CD4-positive, alpha-beta T cell treated with Interleukin-10 for 1 hour (primary cell): ENCODE results near the gene IL18R1.

Source experiments
- DNase-seq: peaks from one replicate; pipeline ENCODE4 v3.0.0-alpha.2; 2020

Gene IL18R1

GRCh38 chr2:102392942-102393341, 37.3 kb downstream of the IL18R1 start:
- no peak for DNase-seq

GRCh38 chr2:102396012-102396411, 40.4 kb downstream of the IL18R1 start:
- DNase-seq: no peak

DNA sequence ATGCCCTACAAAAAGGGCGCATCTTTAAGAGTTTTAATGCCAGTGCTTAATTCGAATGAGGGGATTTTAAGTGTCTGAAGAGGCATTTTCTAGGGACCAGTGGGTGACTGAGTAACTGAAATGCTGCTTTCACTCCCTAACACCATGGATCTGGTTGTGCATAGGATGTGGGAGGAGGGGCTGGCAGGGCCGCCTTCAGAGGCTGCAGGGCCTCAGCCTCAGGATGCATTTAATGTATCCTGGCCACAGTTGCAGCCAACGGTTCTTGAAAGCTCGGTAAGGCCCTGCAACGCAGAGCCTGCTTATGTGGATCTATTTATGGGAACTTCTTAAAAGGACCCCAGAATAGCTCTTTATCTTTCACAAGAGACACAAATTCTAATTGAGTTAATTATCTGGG, 41.6 kb downstream of the IL18R1 start:
- DNase-seq: no peak

- DNase-seq: no peak
These were observed 44.0 kb downstream of the IL18R1 start for GRCh38 chr2:102399499-102400141.

- no peak for DNase-seq
These were observed 45.9 kb downstream of the IL18R1 start for GRCh38 chr2:102401456-102401855.

DNA sequence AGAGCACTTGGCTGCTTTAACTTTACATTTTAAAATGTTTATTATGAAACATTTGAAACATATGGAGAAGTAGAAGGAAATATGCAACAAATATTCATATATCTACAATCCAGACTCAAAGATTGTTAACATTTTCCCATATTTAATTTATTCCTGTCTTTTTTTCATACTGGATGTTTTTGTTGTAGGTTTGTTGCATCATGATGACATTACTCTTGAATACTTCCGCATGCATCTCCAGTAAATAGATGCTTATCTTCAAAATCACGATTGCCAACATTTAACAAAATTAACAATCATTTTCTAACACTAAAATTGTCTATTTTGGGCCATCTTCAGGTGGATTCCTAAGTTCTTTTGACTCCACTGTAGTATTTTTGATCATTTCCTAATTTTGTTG, 46.3 kb downstream of the IL18R1 start:
- no peak for DNase-seq

- no peak for DNase-seq
These were observed 55.4 kb downstream of the IL18R1 start for GRCh38 chr2:102410952-102411351.

GRCh38 chr2:102412199-102412598, 56.6 kb downstream of the IL18R1 start:
- no peak for DNase-seq

GRCh38 chr2:102417946-102418345, 62.4 kb downstream of the IL18R1 start:
- DNase-seq: peak; percentile 35

GRCh38 chr2:102418421-102418961, 62.9 kb downstream of the IL18R1 start:
- peak; percentile 61 for DNase-seq

GRCh38 chr2:102420290-102420689, 64.7 kb downstream of the IL18R1 start:
- DNase-seq: no peak

DNA sequence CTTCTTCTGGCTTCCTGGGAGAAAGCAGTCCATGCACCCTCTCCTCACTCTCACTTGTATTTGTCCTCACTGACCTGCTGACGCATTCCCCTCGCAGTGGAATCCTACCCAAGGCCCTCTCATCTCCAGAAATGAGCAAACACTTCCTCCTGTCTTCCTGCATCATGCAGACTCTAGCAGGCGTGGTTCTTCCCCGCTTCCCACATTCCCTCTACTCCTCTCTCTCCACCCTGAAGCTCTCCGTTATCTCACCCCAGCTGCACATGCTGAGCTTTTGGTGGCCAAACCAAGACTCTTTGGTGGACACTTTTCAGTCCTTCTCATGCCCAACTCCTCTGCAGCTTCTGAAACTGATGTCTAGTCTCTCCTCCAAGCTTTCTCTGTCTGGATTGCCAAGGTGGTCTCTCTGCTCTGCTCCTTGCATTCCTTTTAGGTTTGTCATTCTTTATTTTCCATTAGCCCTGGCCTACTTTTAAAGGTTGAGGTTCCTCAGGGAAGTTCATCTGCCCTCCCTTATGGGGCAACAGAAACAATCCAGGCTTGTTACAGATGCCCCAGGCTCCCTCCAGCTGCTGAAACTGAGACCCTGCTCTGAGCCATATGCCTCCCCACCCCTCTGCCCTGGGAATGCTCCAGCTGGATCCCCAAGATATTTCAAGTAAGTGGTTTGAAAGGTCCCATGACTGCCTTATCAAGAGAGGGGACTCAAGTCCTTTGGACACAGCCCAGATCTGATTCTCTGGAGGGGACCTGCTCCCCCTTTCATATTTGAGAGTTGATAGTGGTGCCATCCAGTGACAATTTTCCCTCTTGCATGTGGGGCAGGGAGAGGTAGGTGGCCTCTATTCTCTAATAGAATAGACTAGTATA, 66.5 kb downstream of the IL18R1 start:
- DNase-seq: no peak

- no peak for DNase-seq
These were observed 67.3 kb downstream of the IL18R1 start, which contains the start of gene IL18RAP for GRCh38 chr2:102422910-102423309. TSS of gene IL18RAP (plus strand) at chr2:102423160. CDS start at chr2:102423278, 118 bp downstream.

- DNase-seq: no peak
These were observed 67.8 kb downstream of the IL18R1 start for GRCh38 chr2:102423368-102423767.

DNA sequence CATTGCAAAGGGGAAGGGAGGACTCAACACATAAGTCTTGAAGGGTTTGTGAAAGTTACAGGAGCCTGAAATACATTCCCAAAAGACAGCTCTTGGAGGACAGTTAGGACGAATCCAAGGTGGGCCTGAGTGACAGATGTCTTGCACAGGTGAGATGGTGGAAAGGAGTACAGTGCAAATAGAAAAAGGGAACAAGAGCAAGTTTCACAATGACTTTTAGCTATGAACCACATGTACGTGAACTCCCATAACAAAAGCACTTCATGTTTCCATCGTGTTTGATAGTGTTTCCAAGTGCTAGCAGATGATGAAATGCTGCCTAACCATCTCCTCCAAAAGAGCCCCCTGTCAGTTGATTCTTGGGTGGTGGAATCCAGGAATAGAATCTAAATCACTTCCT, 69.2 kb downstream of the IL18R1 start:
- DNase-seq: no peak

DNA sequence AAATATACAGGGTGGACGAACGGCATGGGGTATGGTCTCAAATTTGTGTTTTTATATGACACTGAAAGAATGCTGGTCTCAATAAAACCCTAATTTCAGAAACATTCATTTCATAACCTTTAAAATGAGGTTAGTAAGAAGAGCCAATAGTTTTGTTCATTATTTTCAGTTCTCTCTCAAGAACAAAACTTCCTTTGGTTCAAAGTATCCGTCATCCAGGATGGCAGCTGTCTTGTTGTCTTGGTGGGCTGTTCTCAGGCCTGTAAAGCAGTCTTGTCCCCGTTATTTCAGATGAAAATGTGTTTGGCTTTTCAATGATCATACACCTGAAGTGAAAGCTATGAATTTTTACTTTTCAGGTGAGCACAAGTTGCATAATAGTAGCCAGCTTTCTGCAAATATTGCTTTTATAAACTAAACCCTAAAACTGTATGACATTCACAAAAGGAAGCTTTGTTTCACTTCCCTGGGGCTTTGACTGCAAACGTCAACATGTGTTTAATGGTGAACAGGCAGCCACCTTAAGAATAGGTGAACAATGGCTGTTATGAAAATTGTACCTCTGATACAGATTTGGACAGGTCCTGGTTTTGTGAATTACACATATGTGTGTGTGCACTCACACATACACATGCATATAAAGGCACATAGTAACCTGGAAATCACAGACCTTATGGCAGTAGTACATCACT, 70.0 kb downstream of the IL18R1 start:
- DNase-seq: no peak

DNA sequence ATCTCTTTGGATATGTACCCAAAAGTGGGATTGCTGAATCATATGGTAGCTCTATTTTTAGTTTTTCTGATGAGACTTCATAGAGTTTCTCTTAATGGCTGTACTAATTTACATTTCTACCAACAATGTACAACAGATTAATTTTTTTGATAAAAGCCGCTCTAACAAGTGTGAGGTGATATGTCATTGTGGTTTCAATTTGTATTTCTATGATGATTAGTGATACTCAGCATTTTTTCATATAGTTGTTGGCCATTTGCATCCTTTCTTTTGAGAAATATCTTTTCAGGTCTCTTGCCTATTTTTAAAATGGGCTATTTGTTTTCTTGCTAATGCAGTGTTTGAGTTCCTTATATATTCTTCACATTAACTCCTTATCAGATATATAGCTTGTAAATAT, 71.7 kb downstream of the IL18R1 start:
- no peak for DNase-seq

- no peak for DNase-seq
These were observed 73.0 kb downstream of the IL18R1 start for GRCh38 chr2:102428573-102428972.

- no peak for DNase-seq
These were observed 76.8 kb downstream of the IL18R1 start for GRCh38 chr2:102432386-102432785.

DNA sequence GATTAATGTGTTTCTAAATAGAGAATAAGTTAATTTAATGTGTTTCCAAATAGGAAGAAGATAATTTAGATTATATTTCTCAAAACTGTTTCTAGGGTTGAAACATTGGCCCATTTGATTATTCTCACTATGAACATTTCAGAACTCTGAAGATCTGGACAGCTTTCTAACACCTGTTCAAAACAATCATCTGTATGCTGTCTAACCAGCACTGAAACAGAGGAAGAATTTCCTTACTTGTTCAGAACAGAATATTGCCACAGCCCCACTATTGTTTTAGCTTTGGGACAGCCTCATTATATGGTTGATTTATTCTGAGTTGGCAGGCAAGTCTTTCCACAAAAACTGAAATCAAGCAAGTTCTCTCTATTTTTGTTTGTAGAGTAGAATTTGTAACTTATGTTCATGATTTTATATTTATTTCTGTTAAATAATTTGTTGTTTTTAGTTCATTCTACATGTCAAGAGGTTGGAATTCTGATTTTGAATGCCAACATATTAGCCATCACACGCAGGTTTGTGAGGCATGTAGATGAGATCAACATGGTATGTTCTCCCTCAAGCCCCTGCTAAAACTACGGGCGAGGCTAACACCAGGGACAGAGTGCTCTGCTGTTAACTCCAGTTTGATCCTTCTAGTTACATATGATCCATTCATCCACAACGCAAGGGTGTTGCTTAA, 78.5 kb downstream of the IL18R1 start:
- no peak for DNase-seq

DNA sequence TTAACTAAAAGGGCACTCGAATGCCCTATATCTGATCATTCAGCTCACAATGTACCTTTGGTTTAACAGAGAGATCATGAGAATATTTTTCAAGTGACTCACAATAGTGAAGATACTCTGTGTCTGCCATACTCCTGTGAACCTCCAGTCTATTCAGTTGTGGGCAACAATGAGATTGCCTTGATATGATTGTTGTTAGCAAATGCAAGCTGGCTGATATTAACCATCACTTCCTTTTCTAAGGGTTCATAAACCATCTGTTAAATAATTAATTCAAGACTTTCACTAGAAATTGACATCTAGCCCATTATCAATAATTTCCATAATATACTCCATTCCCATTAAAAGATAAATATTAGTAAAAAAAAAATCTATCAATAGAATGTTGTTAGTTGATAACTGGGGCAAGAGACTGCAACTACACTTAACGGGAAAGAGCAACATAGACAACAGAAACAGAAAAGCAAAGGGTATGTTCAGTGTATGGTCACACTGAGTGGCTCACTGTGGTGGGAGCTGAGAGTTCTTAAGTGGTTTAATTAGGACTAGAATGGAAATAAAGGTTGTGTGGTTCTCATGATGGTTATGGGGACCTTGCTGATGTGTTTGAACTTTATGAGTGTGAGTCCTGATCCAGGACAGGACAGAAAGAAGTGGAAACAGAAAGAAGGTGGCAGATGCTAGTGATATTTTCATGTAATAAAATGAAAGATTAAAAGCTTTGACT, 79.2 kb downstream of the IL18R1 start:
- no peak for DNase-seq

DNA sequence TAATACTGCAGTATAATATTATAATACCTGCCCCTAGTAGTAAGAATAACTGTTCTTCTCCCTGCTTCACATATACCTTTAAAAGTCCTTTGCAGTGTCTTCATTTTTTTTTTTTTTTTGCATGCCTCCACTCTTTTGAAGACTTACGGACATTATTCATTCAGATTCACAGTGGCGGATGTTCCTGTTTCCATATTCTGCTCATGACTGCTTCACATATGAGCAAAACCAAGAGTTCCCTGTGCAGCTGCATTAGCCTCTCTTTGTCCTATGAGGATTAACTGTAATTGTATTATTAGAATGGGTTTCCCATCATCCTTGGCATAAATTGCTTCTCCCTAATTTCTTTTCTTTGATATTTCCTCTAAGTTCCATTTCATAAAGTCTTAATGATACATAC, 80.1 kb downstream of the IL18R1 start:
- DNase-seq: no peak
